GM21515 (cell line): Measurements from ENCODE around the gene LRP8.
"Not testable (repeated sequence)": the region's sequence is repeated elsewhere in the genome, so short reads cannot be mapped to it uniquely, and the experiment has no call there.

Experiments used
- ATAC-seq: cut with Tn5 transposase; IDR thresholded peaks from one replicate; pipeline ENCODE4 v1.9.1; 2021; ENCODE audit not compliant: unreplicated experiment

Gene LRP8

GRCh38 chr1:53285969-53286760 is 41.7 kb downstream of the LRP8 start:
- ATAC-seq, result no peak

- ATAC-seq, result no peak
Observed at GRCh38 chr1:53285546-53285945, 42.3 kb downstream of the LRP8 start.

- no peak for ATAC-seq
Observed at GRCh38 chr1:53284224-53285020, 43.4 kb downstream of the LRP8 start.

GRCh38 chr1:53283156-53283555 is 44.7 kb downstream of the LRP8 start:
- ATAC-seq, result not testable (repeated sequence)

- no peak for ATAC-seq
Observed at GRCh38 chr1:53281133-53281532, 46.7 kb downstream of the LRP8 start.

GRCh38 chr1:53280496-53280895 is 47.4 kb downstream of the LRP8 start:
- ATAC-seq, result no peak

GRCh38 chr1:53279296-53280200 is 48.3 kb downstream of the LRP8 start:
- no peak for ATAC-seq

GRCh38 chr1:53278298-53278725 is 49.6 kb downstream of the LRP8 start:
- ATAC-seq, result no peak

GRCh38 chr1:53277326-53277725 is 50.5 kb downstream of the LRP8 start:
- ATAC-seq, result no peak

GRCh38 chr1:53276902-53277281 is 51.0 kb downstream of the LRP8 start:
- no peak for ATAC-seq

GRCh38 chr1:53276153-53276901 is 51.5 kb downstream of the LRP8 start:
- no peak for ATAC-seq

GRCh38 chr1:53275566-53275965 is 52.3 kb downstream of the LRP8 start:
- no peak for ATAC-seq

- ATAC-seq, result no peak
Observed at GRCh38 chr1:53274541-53275185, 53.2 kb downstream of the LRP8 start.

GRCh38 chr1:53274026-53274425 is 53.8 kb downstream of the LRP8 start:
- ATAC-seq, result no peak

- no peak for ATAC-seq
Observed at GRCh38 chr1:53273526-53273925, 54.3 kb downstream of the LRP8 start.

- ATAC-seq, result no peak
Observed at GRCh38 chr1:53272349-53272748, 55.5 kb downstream of the LRP8 start.

- ATAC-seq, result no peak
Observed at GRCh38 chr1:53271446-53272090, 56.3 kb downstream of the LRP8 start.

- no peak for ATAC-seq
Observed at GRCh38 chr1:53270873-53271272, 57.0 kb downstream of the LRP8 start.

GRCh38 chr1:53270107-53270506 is 57.8 kb downstream of the LRP8 start:
- ATAC-seq, result no peak

- ATAC-seq, result no peak
Observed at GRCh38 chr1:53267761-53268160, 60.1 kb downstream of the LRP8 start.
